AML-193 (cell line): ENCODE results near the gene FRMD5.
A peak's percentile ranks its signal among the peaks of the same experiment; 100 is the strongest.
"Not testable (repeated sequence)": the region's sequence is repeated elsewhere in the genome, so short reads cannot be mapped to it uniquely, and the experiment has no call there.

Source experiments
- DNase-seq, 2 experiments: peaks; one replicate each; lab custom pipeline; 2025; lab: John Stamatoyannopoulos, UW

The FRMD5 gene

DNA sequence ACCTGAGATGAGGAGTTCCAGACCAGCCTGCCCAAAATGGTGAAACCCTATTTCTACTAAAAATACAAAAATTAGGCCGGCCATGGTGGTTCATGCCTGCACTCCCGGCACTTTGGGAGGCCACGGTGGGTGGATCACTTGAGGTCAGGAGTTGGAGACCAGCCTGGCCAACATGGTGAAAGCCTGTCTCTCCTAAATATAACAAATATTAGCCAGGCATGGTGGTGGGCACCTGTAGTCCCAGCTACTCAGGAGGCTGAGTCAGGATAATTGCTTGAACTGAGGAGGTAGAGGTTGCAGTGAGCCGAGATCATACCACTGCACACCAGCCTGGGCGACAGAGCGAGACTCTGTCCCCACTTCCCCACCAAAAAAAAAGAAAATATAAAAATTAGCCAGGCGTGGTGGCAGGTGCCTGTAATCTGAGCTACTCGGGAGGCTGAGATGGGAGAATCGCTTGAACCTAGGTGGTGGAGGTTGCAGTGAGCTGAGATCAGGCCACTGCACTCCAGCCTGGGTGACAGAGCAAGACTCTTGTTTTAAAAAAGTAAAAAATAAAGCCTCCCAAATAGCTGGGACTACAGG is 364.3 kb downstream of the FRMD5 start:
- DNase-seq: not testable (repeated sequence)

DNA sequence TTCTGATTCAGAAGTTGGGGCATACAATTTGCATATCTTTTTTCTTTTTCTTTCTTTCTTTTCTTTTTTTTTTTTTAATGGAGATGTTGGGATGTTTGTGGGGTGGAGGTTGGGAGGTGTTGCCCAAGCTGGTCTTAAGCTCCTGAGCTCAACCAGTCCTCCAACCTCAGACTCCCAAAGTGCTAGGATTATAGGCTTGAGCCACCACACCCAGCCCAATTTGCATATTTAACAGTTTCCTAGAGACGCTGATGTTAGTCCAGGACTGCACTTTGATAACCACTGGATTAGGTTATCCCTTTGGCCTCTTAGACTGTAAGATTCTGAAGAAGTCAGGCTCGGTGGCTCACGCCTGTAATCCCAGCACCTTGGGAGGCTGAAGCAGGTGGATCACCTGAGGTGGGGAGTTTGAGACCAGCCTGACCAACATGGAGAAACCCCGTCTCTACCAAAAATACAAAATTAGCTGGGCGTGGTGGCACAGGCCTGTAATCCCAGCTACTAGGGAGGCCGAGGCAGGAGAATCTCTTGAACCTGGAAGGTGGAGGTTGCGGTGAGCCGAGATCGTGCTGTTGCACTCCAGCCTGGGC is 365.0 kb downstream of the FRMD5 start:
- not testable (repeated sequence) for DNase-seq

DNA sequence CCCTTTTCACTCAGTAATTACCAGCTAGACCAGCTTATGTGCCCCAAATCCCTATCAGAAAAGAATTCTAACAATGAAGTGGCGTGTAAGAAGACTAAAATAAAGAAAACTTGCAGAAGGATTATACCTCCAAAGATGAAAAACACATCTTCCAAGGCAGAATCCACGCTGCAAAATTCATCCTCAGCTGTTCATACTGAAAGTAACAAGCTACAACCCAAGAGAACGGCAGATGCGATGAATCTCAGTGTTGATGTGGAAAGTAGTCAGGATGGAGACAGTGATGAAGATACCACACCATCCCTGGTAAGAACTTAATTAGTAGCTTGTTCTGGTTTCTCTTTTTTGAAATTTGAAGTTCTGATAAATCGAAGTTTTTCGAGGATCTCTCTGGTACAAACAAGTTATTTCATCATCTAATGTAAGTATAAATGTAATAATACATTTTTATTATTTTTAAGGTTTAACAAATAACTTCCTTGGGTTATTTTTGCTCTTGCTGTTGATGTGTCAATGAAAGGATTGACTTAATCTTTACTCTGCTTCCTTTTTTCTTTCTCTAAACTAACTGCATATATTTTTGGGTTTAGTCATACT is 366.9 kb downstream of the FRMD5 start:
- no peak for DNase-seq

DNA sequence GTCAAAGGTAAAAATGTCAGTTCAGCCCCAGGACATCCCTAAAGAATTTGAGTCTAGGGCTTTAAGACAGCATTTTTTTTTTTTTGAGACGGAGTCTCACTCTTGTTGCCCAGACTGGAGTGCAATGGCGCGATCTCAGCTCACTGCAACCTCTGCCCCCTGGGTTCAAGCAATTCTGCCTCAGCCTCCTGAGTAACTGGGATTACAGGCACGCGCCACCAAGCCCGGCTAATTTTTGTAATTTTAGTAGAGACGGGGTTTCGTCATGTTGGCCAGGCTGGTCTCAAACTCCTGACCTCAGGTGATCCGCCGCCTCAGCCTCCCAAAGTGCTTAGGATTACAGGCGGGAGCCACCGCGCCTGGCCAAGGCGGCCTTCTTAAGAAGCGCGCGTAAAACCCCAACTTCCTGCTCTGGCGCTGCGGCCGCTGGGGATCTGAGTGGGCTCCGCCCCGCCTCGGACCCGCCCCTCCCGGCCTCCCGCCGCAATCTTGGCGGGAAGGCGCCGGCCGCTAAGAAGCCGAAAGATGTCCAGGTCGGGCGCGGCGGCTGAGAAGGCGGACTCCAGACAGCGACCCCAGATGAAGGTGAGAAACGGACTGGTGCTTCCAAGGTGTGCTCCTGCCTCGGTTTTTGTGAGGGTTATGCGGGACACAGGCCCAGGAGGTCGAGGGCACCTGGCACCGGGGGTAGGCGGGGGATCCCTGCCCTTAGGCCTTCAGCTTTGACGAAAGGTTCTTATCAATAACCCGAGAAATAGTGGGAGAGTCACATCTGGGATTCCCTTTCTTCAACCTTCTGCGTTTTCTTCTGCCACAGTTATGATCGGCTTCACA is 368.3 kb downstream of the FRMD5 start, which contains the start of gene WDR76:
Gene WDR76 (plus strand): TSS at position 495 of the 834 bp plus-strand sequence. CDS start 31 bp downstream, at position 526.
- DNase-seq: peak; percentile 75 to 76

DNA sequence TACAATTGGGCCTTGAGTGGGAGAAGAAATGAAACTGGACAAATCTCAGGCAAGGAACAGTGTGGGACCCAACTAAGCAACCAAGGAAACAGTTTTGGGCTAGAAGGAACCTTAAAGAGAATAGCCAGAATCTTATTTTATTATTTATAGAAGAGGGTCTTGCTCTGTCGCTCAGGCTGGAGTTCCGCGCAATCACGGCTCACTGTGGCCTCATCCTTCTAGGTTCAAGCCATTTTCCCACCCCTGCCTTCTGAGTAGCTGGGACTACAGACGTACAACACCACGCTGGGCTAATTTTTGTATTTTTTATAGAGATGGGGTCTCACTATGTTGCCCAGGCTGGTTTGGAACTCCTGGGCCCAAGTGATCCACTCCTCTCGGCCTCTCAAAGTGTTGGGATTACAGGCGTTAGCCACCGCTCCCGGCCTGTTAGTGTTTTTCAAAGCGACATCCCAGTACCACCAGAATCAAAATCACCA is 369.0 kb downstream of the FRMD5 start:
- DNase-seq: no peak

DNA sequence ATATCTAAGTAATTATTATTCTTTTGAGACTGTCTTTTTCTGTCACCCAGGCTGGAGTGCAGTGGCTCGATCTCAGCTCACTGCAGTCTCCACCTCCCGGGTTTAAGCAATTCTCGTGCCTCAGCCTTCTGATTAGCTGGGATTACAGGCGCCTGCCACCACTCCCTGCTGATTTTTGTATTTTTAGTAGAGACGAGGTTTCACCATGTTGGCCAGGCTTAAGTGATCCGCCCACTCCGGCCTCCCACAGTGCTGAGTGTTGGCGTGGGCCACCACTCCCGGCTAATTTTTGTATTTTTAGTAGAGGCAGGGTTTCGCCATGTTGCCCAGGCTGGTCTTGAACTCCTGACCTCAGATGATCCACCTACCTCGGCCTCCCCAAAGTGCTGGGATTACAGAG is 369.8 kb downstream of the FRMD5 start:
- not testable (repeated sequence) for DNase-seq

DNA sequence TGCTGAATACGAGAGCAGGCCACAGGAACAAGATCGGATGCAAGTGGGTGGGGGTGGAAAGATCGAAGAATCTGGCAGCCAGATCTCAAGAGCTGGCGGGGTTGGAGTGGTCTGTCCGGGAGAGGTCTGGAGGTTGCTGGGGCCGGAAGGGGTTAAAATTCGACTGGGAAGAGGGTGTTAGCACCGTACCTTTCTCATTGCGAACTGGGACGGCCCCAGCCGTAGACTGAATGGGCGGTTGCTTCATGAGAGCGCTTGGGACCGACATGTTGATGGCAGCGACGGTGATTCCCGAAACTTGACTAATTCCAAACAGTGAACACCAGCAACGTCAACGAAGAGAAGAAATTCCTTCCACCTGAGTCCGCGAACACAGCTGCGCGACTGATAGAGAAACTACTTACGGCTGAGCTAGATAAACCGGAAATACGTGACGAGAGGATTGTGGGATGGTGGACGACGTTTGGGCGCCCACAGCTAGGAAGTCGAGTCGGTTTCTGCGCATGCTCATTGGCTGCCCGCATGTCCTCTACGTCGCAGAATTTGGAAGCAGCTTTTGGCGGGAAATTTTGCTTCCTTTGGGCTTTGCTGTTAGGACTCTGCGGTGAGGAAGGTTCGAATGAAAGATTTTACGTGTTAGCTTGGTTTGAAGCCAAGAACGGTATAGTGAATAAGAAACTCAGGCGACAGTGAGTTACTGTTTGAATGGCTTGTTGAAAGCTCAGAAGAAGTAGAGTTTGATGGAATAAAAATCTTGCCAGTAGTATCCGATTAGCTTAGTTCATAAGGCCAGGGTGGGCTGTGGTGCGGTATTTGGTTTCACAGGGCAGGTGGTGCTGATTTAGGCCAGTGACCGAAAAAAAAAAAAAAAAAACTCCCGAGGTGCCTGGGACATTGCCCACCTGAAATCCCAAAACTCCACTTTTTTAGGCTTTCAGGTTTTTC is 370.5 kb downstream of the FRMD5 start, which contains the start of gene MFAP1:
Gene MFAP1 (minus strand): TSS at position 389 of the 945 bp plus-strand sequence. CDS start 121 bp downstream, at position 268.
- peak; percentile 94 to 95 for DNase-seq

DNA sequence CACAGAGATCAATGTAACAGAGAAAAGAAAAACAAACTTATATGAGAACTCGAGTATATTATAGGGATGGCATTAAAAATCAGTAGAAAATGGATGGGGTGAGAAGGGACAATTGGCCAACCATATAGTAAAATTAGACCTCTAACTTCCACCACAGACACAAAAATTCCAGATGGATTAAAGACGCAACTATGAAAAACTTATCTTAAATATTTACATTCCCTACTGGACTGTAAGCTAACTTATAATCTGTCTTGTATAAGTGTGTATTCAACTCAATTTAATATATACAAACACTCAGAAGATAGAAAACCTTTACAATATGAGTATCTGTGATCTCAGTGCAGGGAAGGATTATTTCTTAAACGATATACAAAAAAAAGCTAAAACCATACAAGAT is 373.6 kb downstream of the FRMD5 start:
- DNase-seq: no peak
